MV-4-11 (cell line): ENCODE results near the gene PLA2G3.

Source experiments
- DNase-seq: peaks from one replicate; lab custom pipeline; 2025; lab: John Stamatoyannopoulos, UW

The PLA2G3 gene

GRCh38 chr22:31085928-31086327 is 54.4 kb downstream of the PLA2G3 start:
- DNase-seq = no peak

- peak; percentile 50 for DNase-seq
Observed at GRCh38 chr22:31085493-31085824, 54.8 kb downstream of the PLA2G3 start.

- peak; percentile 63 for DNase-seq
Observed at GRCh38 chr22:31084811-31085492, 55.4 kb downstream of the PLA2G3 start.
